Effector memory CD8-positive, alpha-beta T cell (primary cell): ENCODE measurements around the gene CENPL.

Source experiments
- ATAC-seq: fragments of 150-1000 bp; cut with Tn5 transposase; replicated peaks from 2 replicates; pipeline ENCODE4 v1.10.0; 2021; ENCODE audit warnings: mild to moderate bottlenecking, moderate library complexity
- DNase-seq, 3 experiments: peaks; one replicate each; pipeline ENCODE4 v3.0.0; 2021
- H3K27ac Mint-ChIP-seq, 2 donors: one replicate each; pipeline ENCODE4 v1.8.0; 2022; ENCODE audit warnings: mild to moderate bottlenecking in 2 of 2, mixed read lengths in 2 of 2, moderate library complexity in 2 of 2
- H3K27me3 Mint-ChIP-seq, 2 donors: one replicate each; pipeline ENCODE4 v1.8.0; 2022; ENCODE audit warnings: mixed read lengths in 2 of 2
- H3K36me3 Mint-ChIP-seq: one replicate; pipeline ENCODE4 v1.8.0; 2022; ENCODE audit warnings: mild to moderate bottlenecking, moderate library complexity, mixed read lengths; ENCODE audit not compliant: insufficient read depth
- H3K4me1 Mint-ChIP-seq, 2 donors: one replicate each; pipeline ENCODE4 v1.8.0; 2022; ENCODE audit warnings: low read depth in 2 of 2, mixed read lengths in 2 of 2
- H3K4me3 Mint-ChIP-seq, 2 donors: one replicate each; pipeline ENCODE4 v1.8.0; 2022; ENCODE audit warnings: mild to moderate bottlenecking in 2 of 2, mixed read lengths in 2 of 2, moderate library complexity in 2 of 2
- H3K9me3 Mint-ChIP-seq, 2 donors: one replicate each; pipeline ENCODE4 v1.8.0; 2022; ENCODE audit warnings: mixed read lengths in 2 of 2
- total RNA-seq, 9 experiments: gene quantifications; one replicate each; lab custom pipeline; 2026; lab: John Stamatoyannopoulos, UW

Gene CENPL
- 11.4 to 19.1 (median 15.4) reads per million in 9 experiments for total RNA-seq

DNA sequence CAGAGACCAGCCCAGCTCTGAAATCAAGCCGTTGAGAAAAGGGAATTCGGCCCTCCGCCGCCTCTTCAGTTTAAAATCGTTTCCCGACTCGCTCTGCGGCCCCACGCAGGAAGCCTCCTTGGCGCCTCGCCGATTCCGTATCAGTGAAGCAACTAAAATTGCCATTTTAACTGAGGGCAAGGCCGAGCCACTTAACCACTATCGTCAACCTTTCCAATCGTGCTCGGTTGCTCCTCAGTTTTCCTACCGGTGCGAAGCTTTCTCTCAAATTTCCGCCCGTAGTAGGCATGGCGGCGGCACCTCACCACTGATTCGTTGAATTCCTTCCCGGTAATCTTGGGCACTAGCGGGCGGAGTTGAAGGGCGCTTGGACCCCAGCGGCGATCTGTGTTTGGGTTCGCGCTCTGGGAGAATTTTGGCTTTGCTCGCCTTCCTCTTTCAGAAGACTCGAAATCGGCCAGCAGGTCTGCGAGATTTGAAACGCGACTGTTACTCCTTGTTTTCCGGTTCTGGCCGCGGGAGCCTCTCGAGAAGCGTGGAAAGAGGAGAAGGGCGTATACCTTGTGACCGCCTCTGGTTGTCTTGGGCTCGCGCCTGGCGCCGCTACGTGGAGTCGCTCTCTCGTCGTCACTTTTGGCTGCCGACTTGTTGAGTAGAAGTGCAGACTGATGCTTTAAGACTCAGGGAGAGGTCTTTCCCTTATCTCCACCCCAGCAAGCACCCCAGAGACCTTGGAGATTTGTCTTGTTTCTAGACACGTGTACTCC is at the start of gene CENPL, which contains the start of gene DARS2:
CENPL (minus strand) TSS at position 569 of the 767 bp plus-strand sequence. CDS start 13,584 bp downstream, outside the sequence.
DARS2 (plus strand) TSS at position 359 of the 767 bp plus-strand sequence. CDS start 557 bp downstream, outside the sequence.
- H3K27ac Mint-ChIP-seq: peak within 1 kb of the TSS; percentile 93 to 96
- peaks cover 30 to 44% of the 10 kb centered on the region in 2 donors for H3K4me1 Mint-ChIP-seq
- peaks cover 21% of the 10 kb centered on the region for H3K36me3 Mint-ChIP-seq
- H3K9me3 Mint-ChIP-seq: no peaks in the 10 kb centered on the region
- no peaks in the 10 kb centered on the region for H3K27me3 Mint-ChIP-seq
- peak within 1 kb of the TSS; percentile 97 to 100 for H3K4me3 Mint-ChIP-seq
- ATAC-seq: peak; percentile 85
- DNase-seq: peak; percentile 86 to 90 (median 87)

DNA sequence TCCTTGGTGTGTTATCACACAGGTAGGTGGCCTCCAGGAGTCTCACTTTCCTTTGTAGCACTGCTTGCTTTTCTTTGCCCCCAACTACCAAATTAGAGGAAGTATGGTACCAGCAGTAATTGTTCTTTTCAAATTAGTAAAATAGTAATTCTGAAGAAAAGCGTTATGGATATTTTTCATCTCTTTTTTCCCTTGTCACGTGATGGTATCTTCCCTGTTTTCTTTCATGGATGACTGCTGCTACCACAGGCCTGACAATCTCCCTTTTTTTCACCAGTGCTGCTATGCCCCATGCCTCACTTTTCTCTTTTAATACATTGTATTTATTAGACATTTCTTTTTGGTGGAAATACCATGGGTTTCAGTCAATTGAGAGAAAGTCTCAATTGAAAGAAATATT is 46.8 kb upstream of the CENPL start:
- ATAC-seq (no peak), DNase-seq (no peak)
- Mint-ChIP-seq H3K36me3 (peaks cover 57% of the 10 kb centered on the region), H3K4me1 (peaks cover 31 to 53% of the 10 kb centered on the region in 2 donors), H3K27me3 (no peaks in the 10 kb centered on the region), H3K27ac (peak overlapping the region; percentile 87 to 96), H3K9me3 (no peaks in the 10 kb centered on the region), H3K4me3 (peak overlapping the region; percentile 63 to 88)

DNA sequence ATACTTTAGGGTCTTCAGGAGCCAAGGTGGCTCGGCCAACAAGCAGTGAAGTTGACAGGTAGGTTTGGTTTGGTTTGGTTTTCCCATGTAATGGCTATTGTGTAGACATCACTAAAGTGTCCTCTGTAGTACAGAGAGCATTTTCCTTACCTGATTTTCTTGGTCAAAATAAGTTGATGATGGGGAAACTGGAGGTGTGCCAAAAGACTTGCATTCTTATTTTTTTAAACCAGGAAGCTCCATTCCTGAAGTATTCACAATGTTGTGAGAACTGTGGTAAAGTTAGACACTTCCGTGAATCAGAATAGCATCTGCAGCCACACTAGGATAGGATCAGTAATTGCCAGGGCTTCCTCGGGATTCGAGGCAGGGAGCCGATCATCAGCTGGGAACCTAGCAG is 46.4 kb upstream of the CENPL start:
- Mint-ChIP-seq H3K4me3 (peak overlapping the region; percentile 63 to 88), H3K27ac (peak overlapping the region; percentile 87 to 96), H3K4me1 (peaks cover 35 to 57% of the 10 kb centered on the region in 2 donors), H3K36me3 (peaks cover 57% of the 10 kb centered on the region), H3K27me3 (no peaks in the 10 kb centered on the region), H3K9me3 (no peaks in the 10 kb centered on the region)
- ATAC-seq: no peak
- DNase-seq: no peak

DNA sequence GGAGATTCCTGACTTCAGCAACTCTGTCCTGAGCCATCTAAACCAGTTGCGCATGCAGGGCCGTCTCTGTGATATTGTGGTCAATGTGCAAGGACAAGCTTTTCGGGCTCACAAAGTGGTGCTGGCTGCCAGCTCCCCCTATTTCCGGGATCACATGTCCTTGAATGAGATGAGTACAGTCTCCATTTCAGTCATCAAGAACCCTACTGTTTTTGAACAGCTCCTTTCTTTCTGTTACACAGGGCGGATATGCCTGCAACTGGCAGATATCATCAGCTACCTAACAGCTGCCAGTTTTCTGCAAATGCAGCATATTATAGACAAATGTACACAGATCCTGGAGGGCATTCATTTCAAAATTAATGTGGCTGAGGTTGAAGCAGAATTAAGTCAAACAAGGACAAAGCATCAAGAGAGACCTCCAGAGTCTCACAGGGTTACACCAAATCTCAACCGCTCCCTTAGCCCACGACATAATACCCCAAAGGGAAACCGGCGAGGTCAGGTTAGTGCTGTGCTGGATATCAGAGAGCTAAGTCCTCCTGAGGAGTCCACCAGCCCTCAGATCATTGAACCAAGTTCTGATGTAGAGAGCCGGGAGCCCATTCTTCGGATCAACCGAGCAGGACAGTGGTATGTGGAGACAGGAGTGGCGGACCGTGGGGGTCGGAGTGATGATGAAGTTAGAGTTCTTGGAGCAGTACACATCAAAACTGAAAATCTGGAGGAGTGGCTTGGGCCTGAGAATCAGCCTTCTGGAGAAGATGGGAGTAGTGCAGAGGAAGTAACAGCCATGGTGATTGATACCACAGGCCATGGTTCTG is 45.8 kb upstream of the CENPL start:
- ATAC-seq: peak; percentile 5
- peak overlapping the region; percentile 87 to 96 for H3K27ac Mint-ChIP-seq
- H3K9me3 Mint-ChIP-seq: no peaks in the 10 kb centered on the region
- H3K27me3 Mint-ChIP-seq: no peaks in the 10 kb centered on the region
- DNase-seq: peak; percentile 11 to 35 (median 21)
- H3K4me3 Mint-ChIP-seq: peak overlapping the region; percentile 63 to 88
- peaks cover 57% of the 10 kb centered on the region for H3K36me3 Mint-ChIP-seq
- H3K4me1 Mint-ChIP-seq: peaks cover 41 to 58% of the 10 kb centered on the region in 2 donors

DNA sequence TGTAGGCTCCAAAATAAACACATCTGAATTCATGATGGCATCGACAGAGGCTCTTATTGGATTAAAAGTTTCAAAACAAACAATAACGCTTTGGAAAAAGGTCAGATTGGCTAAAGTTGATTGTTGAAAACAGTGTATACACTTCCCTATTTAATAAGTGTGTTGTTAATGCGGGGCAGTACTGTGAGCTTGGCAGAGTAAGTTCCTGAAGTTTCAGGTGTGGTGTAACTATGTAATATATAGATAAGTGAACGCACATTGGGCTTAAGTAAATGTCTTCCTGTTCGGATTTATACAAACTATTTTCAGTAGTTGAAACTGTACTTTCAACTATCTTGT is 44.3 kb upstream of the CENPL start:
- Mint-ChIP-seq H3K9me3 (no peaks in the 10 kb centered on the region), H3K4me1 (peaks cover 52 to 73% of the 10 kb centered on the region in 2 donors), H3K27me3 (no peaks in the 10 kb centered on the region), H3K27ac (peak overlapping the region; percentile 96 to 97), H3K36me3 (peaks cover 63% of the 10 kb centered on the region), H3K4me3 (peak overlapping the region; percentile 88 to 99)
- no peak for DNase-seq
- ATAC-seq: no peak

- DNase-seq (peak; percentile 72 to 80 (median 80)), ATAC-seq (peak; percentile 54)
- peaks cover 56 to 73% of the 10 kb centered on the region in 2 donors for H3K4me1 Mint-ChIP-seq
- peaks cover 64% of the 10 kb centered on the region for H3K36me3 Mint-ChIP-seq
- no peaks in the 10 kb centered on the region for H3K27me3 Mint-ChIP-seq
- H3K4me3 Mint-ChIP-seq: peak within 1 kb of the TSS; percentile 88 to 99
- H3K27ac Mint-ChIP-seq: peak within 1 kb of the TSS; percentile 96 to 97
- no peaks in the 10 kb centered on the region for H3K9me3 Mint-ChIP-seq
Measured at GRCh38 chr1:173868266-173869020, 43.8 kb upstream of the CENPL start, which contains the start of gene ZBTB37. Gene ZBTB37 (plus strand): TSS chr1:173868380. CDS start chr1:173870226, 1,846 bp downstream.

DNA sequence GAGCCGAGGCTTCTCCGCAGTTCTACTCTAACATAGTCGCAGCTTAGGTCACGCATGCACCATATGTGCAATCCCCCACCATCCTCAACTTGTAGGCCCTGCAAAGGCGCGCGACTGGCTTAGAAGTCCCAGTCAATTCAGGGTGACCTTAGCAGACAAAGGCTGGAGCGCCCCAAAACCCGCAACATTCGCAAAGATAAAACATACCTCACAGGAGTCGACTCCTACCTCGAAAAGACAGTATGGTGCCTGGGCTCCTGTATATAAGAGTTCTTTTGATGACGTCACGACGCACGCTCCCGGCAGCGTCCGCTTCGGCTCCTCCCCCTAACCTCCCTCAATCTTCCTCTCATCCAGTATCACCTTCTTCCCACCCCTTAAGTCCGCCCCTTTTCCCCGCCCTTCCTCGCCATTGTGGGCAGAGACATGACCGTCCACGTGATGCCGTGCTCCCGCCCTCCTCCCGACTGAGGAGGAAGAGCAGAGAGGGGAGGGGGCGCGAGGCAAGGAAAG is 43.1 kb upstream of the CENPL start, which contains the start of gene GAS5:
GAS5 (minus strand) TSS at position 237 of the 513 bp plus-strand sequence.
- peak; percentile 77 for ATAC-seq
- H3K36me3 Mint-ChIP-seq: peaks cover 70% of the 10 kb centered on the region

GRCh38 chr1:173867141-173867752 is 42.6 kb upstream of the CENPL start:
- peaks cover 76% of the 10 kb centered on the region for H3K36me3 Mint-ChIP-seq
- H3K9me3 Mint-ChIP-seq: no peaks in the 10 kb centered on the region
- H3K4me1 Mint-ChIP-seq: peaks cover 54 to 68% of the 10 kb centered on the region in 2 donors
- no peaks in the 10 kb centered on the region for H3K27me3 Mint-ChIP-seq
- DNase-seq (no peak), ATAC-seq (no peak)
- peak overlapping the region; percentile 96 to 97 for H3K27ac Mint-ChIP-seq
- H3K4me3 Mint-ChIP-seq: peak overlapping the region; percentile 88 to 99

More for the DNA sequence above, 43.1 kb upstream of the CENPL start, which contains the start of gene GAS5:
- no peaks in the 10 kb centered on the region for H3K27me3 Mint-ChIP-seq
- peak within 1 kb of the TSS; percentile 96 to 97 for H3K27ac Mint-ChIP-seq
- no peaks in the 10 kb centered on the region for H3K9me3 Mint-ChIP-seq
- peak; percentile 97 to 99 (median 98) for DNase-seq
- peak within 1 kb of the TSS; percentile 88 to 99 for H3K4me3 Mint-ChIP-seq
- H3K4me1 Mint-ChIP-seq: peaks cover 56 to 69% of the 10 kb centered on the region in 2 donors

DNA sequence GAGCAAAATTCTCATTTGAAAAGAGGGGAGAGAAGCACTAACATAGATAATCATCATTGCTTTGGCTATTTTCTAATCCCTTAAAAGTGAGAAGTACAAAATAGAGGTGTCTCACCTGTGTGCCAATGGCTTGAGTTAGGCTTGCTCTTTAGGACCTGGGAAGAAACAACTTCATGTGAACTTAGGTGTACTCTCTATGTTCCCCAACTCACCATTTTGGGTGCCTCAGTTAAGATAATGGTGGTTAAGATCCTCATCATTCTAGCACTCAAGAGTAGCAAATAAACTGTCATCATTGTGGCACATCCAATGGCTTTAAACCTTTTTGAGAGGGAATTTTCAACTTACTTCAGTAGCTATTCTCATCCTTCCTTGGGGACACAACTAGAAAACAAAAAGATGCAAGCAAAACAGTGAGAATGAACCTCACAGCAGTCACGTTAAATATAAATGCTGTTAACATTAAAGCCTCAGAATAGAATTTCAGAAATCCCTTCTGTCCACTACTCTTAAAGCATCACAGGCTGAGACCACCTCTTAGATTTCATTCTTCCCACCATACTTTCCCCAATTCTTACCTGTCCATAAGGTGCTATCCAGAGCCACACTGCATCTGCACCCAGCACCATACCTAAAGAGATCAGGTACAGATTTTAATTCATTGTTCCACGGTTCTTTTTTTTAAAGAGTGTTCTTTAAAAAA is 41.9 kb upstream of the CENPL start:
- Mint-ChIP-seq H3K36me3 (peaks cover 76% of the 10 kb centered on the region), H3K27me3 (no peaks in the 10 kb centered on the region), H3K27ac (peak overlapping the region; percentile 96 to 97), H3K9me3 (no peaks in the 10 kb centered on the region), H3K4me3 (peak overlapping the region; percentile 88 to 99), H3K4me1 (peaks cover 51 to 65% of the 10 kb centered on the region in 2 donors)
- no peak for ATAC-seq
- DNase-seq: no peak

GRCh38 chr1:173865468-173866164 is 40.9 kb upstream of the CENPL start:
- Mint-ChIP-seq H3K9me3 (no peaks in the 10 kb centered on the region), H3K4me3 (peak overlapping the region; percentile 88 to 99), H3K4me1 (peaks cover 48 to 57% of the 10 kb centered on the region in 2 donors), H3K27me3 (no peaks in the 10 kb centered on the region), H3K27ac (peak overlapping the region; percentile 96 to 97), H3K36me3 (peaks cover 80% of the 10 kb centered on the region)
- no peak for ATAC-seq
- no peak for DNase-seq

DNA sequence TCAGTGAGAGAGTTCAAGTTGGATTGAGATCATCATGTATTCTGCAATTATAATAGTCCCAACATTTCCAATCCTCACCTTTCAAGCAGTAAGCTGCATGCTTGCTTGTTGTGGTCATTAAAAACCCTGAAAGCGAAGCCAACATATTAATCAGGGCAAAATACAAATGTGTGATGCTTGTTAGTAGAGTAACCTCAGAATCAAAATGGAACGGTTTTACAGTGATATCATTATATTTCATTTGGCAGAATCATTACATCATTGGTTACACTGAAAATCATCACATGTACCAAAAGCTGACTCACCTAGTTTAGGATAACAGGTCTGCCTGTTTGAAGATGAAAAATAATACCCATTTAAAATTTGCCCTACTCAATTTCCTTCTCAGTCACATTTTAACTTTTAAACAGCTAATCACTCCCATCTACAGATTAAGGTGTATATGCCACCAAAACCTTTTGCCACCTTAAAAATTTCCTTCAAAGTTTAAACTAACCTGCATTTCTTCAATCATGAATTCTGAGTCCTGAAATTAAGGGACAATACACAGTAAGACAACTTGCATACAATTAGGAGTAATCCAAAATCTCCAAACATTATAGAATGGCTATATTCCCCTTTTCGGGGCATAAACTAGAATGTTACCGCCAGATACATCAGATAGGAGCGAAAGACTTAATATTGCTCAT is 39.6 kb upstream of the CENPL start:
- no peak for DNase-seq

More for the DNA sequence above, 39.6 kb upstream of the CENPL start:
- no peak for ATAC-seq
- Mint-ChIP-seq H3K9me3 (no peaks in the 10 kb centered on the region), H3K4me3 (peak overlapping the region; percentile 88 to 99), H3K36me3 (peaks cover 78% of the 10 kb centered on the region), H3K27me3 (no peaks in the 10 kb centered on the region), H3K4me1 (peaks cover 43 to 46% of the 10 kb centered on the region in 2 donors), H3K27ac (peak overlapping the region; percentile 83 to 96)
